ENCODE measurements around the gene VWF. TPM values are rescaled to one million over a fixed set of nuclear protein-coding genes. Genes with fewer than 3 reads are reported as not detected.
"Not testable (repeated sequence)": the region's sequence is repeated elsewhere in the genome, so short reads cannot be mapped to it uniquely, and the experiment has no call there.

Gene VWF
- total and polyA plus RNA-seq, 2 donors (not counting 1 experiment from before 2014, with no cell fraction given), result not detected

DNA sequence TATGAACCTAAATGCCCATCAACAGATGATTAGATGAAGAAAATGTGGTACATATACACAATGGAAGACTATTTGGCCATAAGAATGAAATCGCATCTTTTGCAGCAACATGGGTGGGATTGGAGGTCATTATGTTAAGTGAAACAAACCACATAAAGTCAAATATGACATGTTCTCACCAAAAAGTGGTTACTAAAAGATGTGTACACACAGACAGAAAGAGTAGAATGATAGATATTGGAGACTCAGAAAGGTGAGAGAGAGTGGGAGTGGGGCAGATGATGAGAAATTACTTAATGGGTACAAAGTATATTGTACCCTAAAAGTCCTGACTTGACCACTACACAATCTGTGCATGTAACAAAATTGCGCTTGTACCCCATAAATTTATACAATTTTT, 19.6 kb downstream of the VWF start:
- H3K4me3 Mint-ChIP-seq, result no peak overlapping the region

DNA sequence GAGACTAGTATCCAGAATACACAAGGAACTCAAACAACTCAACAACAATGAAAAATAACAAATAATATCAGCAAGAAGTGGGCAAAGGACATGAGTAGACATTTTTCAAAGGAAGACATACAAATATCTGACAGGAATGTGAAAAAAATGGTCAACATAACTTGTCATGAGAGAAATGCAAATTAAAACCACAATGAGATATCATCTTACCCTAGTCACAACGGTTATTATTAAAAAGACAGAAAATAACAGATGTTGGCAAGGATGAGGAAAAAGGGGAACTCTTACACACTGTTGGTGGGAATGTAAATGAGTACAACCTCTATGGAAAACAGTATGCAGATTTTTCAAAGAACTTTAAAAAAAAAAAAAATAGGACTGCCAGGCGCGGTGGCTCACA, 20.4 kb downstream of the VWF start:
- Histone ChIP-seq H3K4me3 (ENCODE audit: control extremely low read depth in 1 of 5, extremely low read depth in 1 of 5, insufficient read depth in 1 of 5, low read depth in 2 of 5, low read length in 4 of 5) (no peak overlapping the region), H3K36me3 (replicated peaks in 1 of 2; ENCODE audit: control extremely low read depth in 1 of 2, control insufficient read depth in 1 of 2, extremely low read depth in 1 of 2, insufficient read depth in 2 of 2, low read length in 1 of 2) (no peaks in the 10 kb centered on the region), H3K27ac (ENCODE audit: low read length in 2 of 2) (no peak overlapping the region), H3K4me2 (replicated peaks; ENCODE audit: low read depth, low read length, poor library complexity, severe bottlenecking) (no peak overlapping the region), H3K9me3 (ENCODE audit: control extremely low read depth in 1 of 3, control insufficient read depth in 2 of 3, insufficient read depth in 1 of 3, low read length in 2 of 3) (no peaks in the 10 kb centered on the region), H3K79me2 (ENCODE audit: control insufficient read depth, insufficient read depth, low read length) (no peaks in the 10 kb centered on the region), H3K9ac (ENCODE audit: low read length) (no peak overlapping the region), H3K4me1 (ENCODE audit: control insufficient read depth in 2 of 2, insufficient read depth in 2 of 2, low read length in 2 of 2) (no peaks in the 10 kb centered on the region), H3K27me3 (replicated peaks in 1 of 4; ENCODE audit: control extremely low read depth in 1 of 4, control insufficient read depth in 3 of 4, insufficient read depth in 4 of 4, low read length in 3 of 4) (no peaks in the 10 kb centered on the region), H2AFZ (ENCODE audit: insufficient read depth, low read depth, low read length, poor library complexity, severe bottlenecking) (no peak overlapping the region), H4K20me1 (ENCODE audit: control insufficient read depth, insufficient read depth, low read length, poor library complexity, severe bottlenecking) (no peaks in the 10 kb centered on the region)
- ATAC-seq (ENCODE audit: low read depth) (no peak), DNase-seq (no peak)
- Mint-ChIP-seq H3K9me3 (ENCODE audit: insufficient read depth) (no peaks in the 10 kb centered on the region), H3K4me3 (no peak overlapping the region), H3K4me1 (no peaks in the 10 kb centered on the region), H3K27me3 (peaks cover 7% of the 10 kb centered on the region), H3K27ac (no peak overlapping the region)
- POLR2A ChIA-PET, result no interaction called here
- CTCF ChIA-PET, result no interaction called here
- WGBS (ENCODE audit: insufficient coverage), result no CpG with 5 or more reads among the region's 3 CpGs
- TF ChIP-seq, protein P1, sequence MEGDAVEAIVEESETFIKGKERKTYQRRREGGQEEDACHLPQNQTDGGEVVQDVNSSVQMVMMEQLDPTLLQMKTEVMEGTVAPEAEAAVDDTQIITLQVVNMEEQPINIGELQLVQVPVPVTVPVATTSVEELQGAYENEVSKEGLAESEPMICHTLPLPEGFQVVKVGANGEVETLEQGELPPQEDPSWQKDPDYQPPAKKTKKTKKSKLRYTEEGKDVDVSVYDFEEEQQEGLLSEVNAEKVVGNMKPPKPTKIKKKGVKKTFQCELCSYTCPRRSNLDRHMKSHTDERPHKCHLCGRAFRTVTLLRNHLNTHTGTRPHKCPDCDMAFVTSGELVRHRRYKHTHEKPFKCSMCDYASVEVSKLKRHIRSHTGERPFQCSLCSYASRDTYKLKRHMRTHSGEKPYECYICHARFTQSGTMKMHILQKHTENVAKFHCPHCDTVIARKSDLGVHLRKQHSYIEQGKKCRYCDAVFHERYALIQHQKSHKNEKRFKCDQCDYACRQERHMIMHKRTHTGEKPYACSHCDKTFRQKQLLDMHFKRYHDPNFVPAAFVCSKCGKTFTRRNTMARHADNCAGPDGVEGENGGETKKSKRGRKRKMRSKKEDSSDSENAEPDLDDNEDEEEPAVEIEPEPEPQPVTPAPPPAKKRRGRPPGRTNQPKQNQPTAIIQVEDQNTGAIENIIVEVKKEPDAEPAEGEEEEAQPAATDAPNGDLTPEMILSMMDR (IDR thresholded peaks at IDR 0.05), result no peak
- no peak for TF ChIP-seq EZH2 (IDR thresholded peaks at IDR 0.05; ENCODE audit: borderline replicate concordance, insufficient read depth, low read depth, low read length, poor library complexity, severe bottlenecking)
- intact Hi-C loops (cut with micrococcal nuclease), result no loop called here

More for the DNA sequence above, 19.6 kb downstream of the VWF start:
- Histone ChIP-seq H3K36me3 (replicated peaks in 1 of 2; ENCODE audit: control extremely low read depth in 1 of 2, control insufficient read depth in 1 of 2, extremely low read depth in 1 of 2, insufficient read depth in 2 of 2, low read length in 1 of 2) (no peaks in the 10 kb centered on the region), H3K4me1 (ENCODE audit: control insufficient read depth in 2 of 2, insufficient read depth in 2 of 2, low read length in 2 of 2) (no peaks in the 10 kb centered on the region), H3K27me3 (replicated peaks in 1 of 4; ENCODE audit: control extremely low read depth in 1 of 4, control insufficient read depth in 3 of 4, insufficient read depth in 4 of 4, low read length in 3 of 4) (no peaks in the 10 kb centered on the region), H3K4me3 (ENCODE audit: control extremely low read depth in 1 of 5, extremely low read depth in 1 of 5, insufficient read depth in 1 of 5, low read depth in 2 of 5, low read length in 4 of 5) (no peak overlapping the region), H2AFZ (ENCODE audit: insufficient read depth, low read depth, low read length, poor library complexity, severe bottlenecking) (no peak overlapping the region), H4K20me1 (ENCODE audit: control insufficient read depth, insufficient read depth, low read length, poor library complexity, severe bottlenecking) (no peaks in the 10 kb centered on the region), H3K9ac (ENCODE audit: low read length) (no peak overlapping the region), H3K4me2 (replicated peaks; ENCODE audit: low read depth, low read length, poor library complexity, severe bottlenecking) (no peak overlapping the region), H3K9me3 (ENCODE audit: control extremely low read depth in 1 of 3, control insufficient read depth in 2 of 3, insufficient read depth in 1 of 3, low read length in 2 of 3) (no peaks in the 10 kb centered on the region), H3K27ac (ENCODE audit: low read length in 2 of 2) (no peak overlapping the region), H3K79me2 (ENCODE audit: control insufficient read depth, insufficient read depth, low read length) (no peaks in the 10 kb centered on the region)
- POLR2A ChIA-PET, result no interaction called here
- peaks cover 7% of the 10 kb centered on the region for H3K27me3 Mint-ChIP-seq
- intact Hi-C loops (cut with micrococcal nuclease), result no loop called here
- DNase-seq, result no peak
- no peak overlapping the region for H3K27ac Mint-ChIP-seq
- CTCF ChIA-PET, result no interaction called here
- H3K4me1 Mint-ChIP-seq, result no peaks in the 10 kb centered on the region
- H3K9me3 Mint-ChIP-seq (ENCODE audit: insufficient read depth), result peaks cover 2% of the 10 kb centered on the region
- no peak for ATAC-seq (ENCODE audit: low read depth)
- TF ChIP-seq EZH2 (IDR thresholded peaks at IDR 0.05; ENCODE audit: borderline replicate concordance, insufficient read depth, low read depth, low read length, poor library complexity, severe bottlenecking), result no peak
- TF ChIP-seq, protein P1 (IDR thresholded peaks at IDR 0.05), result no peak
- 100% methylated on average over 1 of the region's 2 CpGs for WGBS (ENCODE audit: insufficient coverage)

DNA sequence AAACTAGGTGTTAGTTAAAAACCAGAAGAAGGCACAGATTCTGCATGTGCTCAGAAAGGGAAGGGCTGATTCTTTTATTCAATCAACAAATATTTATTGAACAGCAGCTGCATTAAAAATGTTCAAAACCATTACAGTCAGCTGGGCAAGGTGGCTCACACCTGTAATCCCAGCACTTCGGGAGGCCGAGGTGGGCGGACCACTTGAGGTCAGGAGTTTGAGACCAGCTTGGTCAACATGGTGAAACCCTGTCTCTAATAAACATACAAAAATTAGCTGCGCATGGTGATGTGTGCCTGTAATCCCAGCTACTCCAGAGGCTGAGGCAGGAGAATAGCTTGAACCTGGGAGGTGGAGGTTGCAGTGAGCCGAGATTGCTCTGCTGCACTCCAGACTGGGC, 22.4 kb downstream of the VWF start:
- H3K4me2 ChIP-seq (replicated peaks; ENCODE audit: low read depth, low read length, poor library complexity, severe bottlenecking); CTCF ChIA-PET; H3K4me3 Mint-ChIP-seq; POLR2A ChIA-PET; DNase-seq; H3K9me3 Mint-ChIP-seq (ENCODE audit: insufficient read depth); H3K4me1 Mint-ChIP-seq; H2AFZ ChIP-seq (ENCODE audit: insufficient read depth, low read depth, low read length, poor library complexity, severe bottlenecking); H3K79me2 ChIP-seq (ENCODE audit: control insufficient read depth, insufficient read depth, low read length); H3K27ac ChIP-seq (ENCODE audit: low read length in 2 of 2); H3K27ac Mint-ChIP-seq; H3K4me1 ChIP-seq (ENCODE audit: control insufficient read depth in 2 of 2, insufficient read depth in 2 of 2, low read length in 2 of 2); H4K20me1 ChIP-seq (ENCODE audit: control insufficient read depth, insufficient read depth, low read length, poor library complexity, severe bottlenecking); H3K9ac ChIP-seq (ENCODE audit: low read length); ATAC-seq (ENCODE audit: low read depth); H3K27me3 ChIP-seq (replicated peaks in 1 of 4; ENCODE audit: control extremely low read depth in 1 of 4, control insufficient read depth in 3 of 4, insufficient read depth in 4 of 4, low read length in 3 of 4); intact Hi-C loops (cut with micrococcal nuclease); H3K9me3 ChIP-seq (ENCODE audit: control extremely low read depth in 1 of 3, control insufficient read depth in 2 of 3, insufficient read depth in 1 of 3, low read length in 2 of 3); H3K4me3 ChIP-seq (ENCODE audit: control extremely low read depth in 1 of 5, extremely low read depth in 1 of 5, insufficient read depth in 1 of 5, low read depth in 2 of 5, low read length in 4 of 5); H3K36me3 ChIP-seq (replicated peaks in 1 of 2; ENCODE audit: control extremely low read depth in 1 of 2, control insufficient read depth in 1 of 2, extremely low read depth in 1 of 2, insufficient read depth in 2 of 2, low read length in 1 of 2): not testable (repeated sequence)
- WGBS (ENCODE audit: insufficient coverage), result 100% methylated on average over 3 of the region's 5 CpGs
- H3K27me3 Mint-ChIP-seq, result peaks cover 11% of the 10 kb centered on the region
